ENCODE data around the gene CSNK2A3. TPM values are rescaled to one million over a fixed set of nuclear protein-coding genes. Genes with fewer than 3 reads are reported as not detected.
A peak's percentile ranks its signal among the peaks of the same experiment; 100 is the strongest.

CSNK2A3 gene
- total RNA-seq, 1 donor from 2014 or later, result 0.75 TPM

DNA sequence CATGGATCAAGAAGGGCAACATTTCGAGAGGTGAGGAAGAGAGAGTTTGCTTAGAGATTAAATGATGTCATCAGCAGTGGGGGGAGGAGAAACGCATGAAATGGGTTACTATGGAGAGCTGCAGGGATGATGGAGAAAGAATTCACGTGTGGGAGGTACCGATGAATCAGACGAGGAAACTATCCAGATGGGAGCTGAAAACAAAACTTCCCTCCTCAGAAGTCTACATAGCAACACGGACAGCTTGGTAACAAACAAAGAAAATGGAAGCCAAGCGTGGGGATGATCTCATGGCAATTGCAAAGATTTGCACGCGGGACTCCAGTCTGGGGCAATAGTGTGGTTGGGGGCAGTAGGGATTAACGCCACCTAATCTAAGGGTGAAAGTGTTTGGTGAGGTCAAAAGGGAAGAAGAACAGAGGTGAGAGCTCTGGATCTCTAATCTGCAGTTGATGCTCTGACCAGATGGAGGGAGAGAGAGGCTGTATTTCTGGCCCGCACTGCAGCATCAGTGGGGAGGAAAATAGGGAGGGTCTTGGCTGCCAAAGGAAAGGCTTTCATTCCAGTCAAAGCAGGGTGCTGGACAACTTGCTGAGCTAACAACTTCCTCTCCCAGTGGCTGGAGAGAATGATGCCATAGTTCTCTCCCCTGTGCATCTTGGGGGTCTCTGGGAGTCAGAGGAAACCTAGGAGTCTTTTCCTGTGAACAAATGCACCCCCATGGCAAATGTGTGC, 43.4 kb upstream of the CSNK2A3 start:
- H3K9me3 Mint-ChIP-seq, result no peaks in the 10 kb centered on the region
- peak overlapping the region; percentile 40 for H3K27ac Mint-ChIP-seq
- no peak overlapping the region for H3K4me3 Mint-ChIP-seq

GRCh38 chr11:11395126-11395525, 42.1 kb upstream of the CSNK2A3 start:
- H3K27ac Mint-ChIP-seq, result no peak overlapping the region

More for the DNA sequence above, 43.4 kb upstream of the CSNK2A3 start:
- H3K4me1 Mint-ChIP-seq (ENCODE audit: unreplicated experiment), result peaks cover 7% of the 10 kb centered on the region
- DNase-seq (ENCODE audit: extremely low spot score, unreplicated experiment), result no peak
- TF ChIP-seq, protein P1, sequence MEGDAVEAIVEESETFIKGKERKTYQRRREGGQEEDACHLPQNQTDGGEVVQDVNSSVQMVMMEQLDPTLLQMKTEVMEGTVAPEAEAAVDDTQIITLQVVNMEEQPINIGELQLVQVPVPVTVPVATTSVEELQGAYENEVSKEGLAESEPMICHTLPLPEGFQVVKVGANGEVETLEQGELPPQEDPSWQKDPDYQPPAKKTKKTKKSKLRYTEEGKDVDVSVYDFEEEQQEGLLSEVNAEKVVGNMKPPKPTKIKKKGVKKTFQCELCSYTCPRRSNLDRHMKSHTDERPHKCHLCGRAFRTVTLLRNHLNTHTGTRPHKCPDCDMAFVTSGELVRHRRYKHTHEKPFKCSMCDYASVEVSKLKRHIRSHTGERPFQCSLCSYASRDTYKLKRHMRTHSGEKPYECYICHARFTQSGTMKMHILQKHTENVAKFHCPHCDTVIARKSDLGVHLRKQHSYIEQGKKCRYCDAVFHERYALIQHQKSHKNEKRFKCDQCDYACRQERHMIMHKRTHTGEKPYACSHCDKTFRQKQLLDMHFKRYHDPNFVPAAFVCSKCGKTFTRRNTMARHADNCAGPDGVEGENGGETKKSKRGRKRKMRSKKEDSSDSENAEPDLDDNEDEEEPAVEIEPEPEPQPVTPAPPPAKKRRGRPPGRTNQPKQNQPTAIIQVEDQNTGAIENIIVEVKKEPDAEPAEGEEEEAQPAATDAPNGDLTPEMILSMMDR (conservative IDR thresholded peaks at IDR 0.05), result no peak
- peaks cover 4% of the 10 kb centered on the region for H3K36me3 Mint-ChIP-seq
- peaks cover 15% of the 10 kb centered on the region for H3K27me3 Mint-ChIP-seq

GRCh38 chr11:11394241-11394640, 41.2 kb upstream of the CSNK2A3 start:
- H3K4me3 Mint-ChIP-seq, result no peak overlapping the region
- H3K27me3 Mint-ChIP-seq, result peaks cover 14% of the 10 kb centered on the region
- no peak for DNase-seq (ENCODE audit: extremely low spot score, unreplicated experiment)
- no peak overlapping the region for H3K27ac Mint-ChIP-seq
- no peaks in the 10 kb centered on the region for H3K9me3 Mint-ChIP-seq
- TF ChIP-seq, protein P1 (conservative IDR thresholded peaks at IDR 0.05), result no peak
- H3K36me3 Mint-ChIP-seq, result peaks cover 4% of the 10 kb centered on the region
- peaks cover 7% of the 10 kb centered on the region for H3K4me1 Mint-ChIP-seq (ENCODE audit: unreplicated experiment)

More at GRCh38 chr11:11395126-11395525, 42.1 kb upstream of the CSNK2A3 start:
- Mint-ChIP-seq H3K4me3 (no peak overlapping the region), H3K36me3 (peaks cover 4% of the 10 kb centered on the region), H3K27me3 (peaks cover 14% of the 10 kb centered on the region), H3K9me3 (no peaks in the 10 kb centered on the region), H3K4me1 (ENCODE audit: unreplicated experiment) (peaks cover 7% of the 10 kb centered on the region)
- TF ChIP-seq, protein P1 (conservative IDR thresholded peaks at IDR 0.05), result no peak
- no peak for DNase-seq (ENCODE audit: extremely low spot score, unreplicated experiment)

GRCh38 chr11:11391796-11392463, 38.9 kb upstream of the CSNK2A3 start:
- Mint-ChIP-seq H3K4me3 (no peak overlapping the region), H3K4me1 (ENCODE audit: unreplicated experiment) (peaks cover 12% of the 10 kb centered on the region), H3K27me3 (peaks cover 16% of the 10 kb centered on the region), H3K27ac (no peak overlapping the region), H3K9me3 (no peaks in the 10 kb centered on the region), H3K36me3 (peaks cover 4% of the 10 kb centered on the region)
- TF ChIP-seq, protein P1 (conservative IDR thresholded peaks at IDR 0.05), result no peak
- DNase-seq (ENCODE audit: extremely low spot score, unreplicated experiment), result no peak

DNA sequence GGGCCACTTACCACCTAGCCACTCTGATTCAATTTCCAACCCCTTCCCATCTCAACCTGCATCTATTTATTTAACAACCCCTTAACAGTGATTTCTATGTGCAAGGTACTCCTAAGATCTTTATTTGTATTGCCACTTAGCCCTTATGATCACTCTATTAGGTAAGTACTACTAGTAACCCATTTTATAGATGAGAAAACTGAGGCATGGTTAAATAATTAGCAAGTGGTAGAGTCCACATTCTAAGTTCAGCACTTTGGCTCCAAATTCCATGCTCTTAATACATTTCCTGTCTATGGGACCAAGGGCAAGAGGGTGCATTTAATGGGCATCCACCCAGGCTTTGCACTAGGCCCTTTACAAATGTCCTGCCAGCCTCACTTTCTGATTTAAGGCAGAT, 38.1 kb upstream of the CSNK2A3 start:
- TF ChIP-seq, protein P1 (conservative IDR thresholded peaks at IDR 0.05), result no peak
- peaks cover 4% of the 10 kb centered on the region for H3K36me3 Mint-ChIP-seq
- H3K9me3 Mint-ChIP-seq, result no peaks in the 10 kb centered on the region
- no peak overlapping the region for H3K27ac Mint-ChIP-seq
- DNase-seq (ENCODE audit: extremely low spot score, unreplicated experiment), result no peak
- H3K27me3 Mint-ChIP-seq, result peaks cover 16% of the 10 kb centered on the region
- no peak overlapping the region for H3K4me3 Mint-ChIP-seq
- peaks cover 7% of the 10 kb centered on the region for H3K4me1 Mint-ChIP-seq (ENCODE audit: unreplicated experiment)
